Dedifferentiated amniotic fluid mesenchymal stem cell (primary cell): ENCODE measurements around the gene ZNF174.
A peak's percentile ranks its signal among the peaks of the same experiment; 100 is the strongest.

Experiments
- DNase-seq: peaks from one replicate; pipeline ENCODE4 v3.0.0-alpha.2; 2016; ENCODE audit errors: extremely low spot score

ZNF174 gene

GRCh38 chr16:3443108-3444031, 42.4 kb downstream of the ZNF174 start, which contains the start of the genes NAA60 and ZNF597:
Gene NAA60, plus strand, starts transcription at chr16:3443680. Its CDS starts 32,548 bp downstream, at chr16:3476228.
Gene ZNF597, minus strand, starts transcription at chr16:3443504. Its CDS starts 351 bp downstream, at chr16:3443153.
- peak; percentile 90 for DNase-seq

DNA sequence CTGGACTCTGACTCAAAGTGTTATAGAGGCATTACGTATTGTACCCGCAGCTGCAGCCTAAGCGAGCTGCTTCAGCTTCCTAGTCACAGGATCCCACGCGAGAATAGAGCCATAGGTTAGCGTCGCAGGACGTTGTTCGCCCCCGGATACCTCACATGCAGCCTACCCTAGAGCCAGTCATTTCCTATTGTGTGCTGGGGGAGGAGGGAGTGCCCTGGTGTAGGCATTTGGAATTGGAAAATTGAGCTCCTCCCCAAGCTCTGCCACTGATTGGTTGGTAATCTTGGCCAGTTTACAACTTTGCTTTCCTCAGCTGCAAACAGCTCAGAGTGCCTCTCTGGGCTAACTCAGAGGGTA, 43.0 kb downstream of the ZNF174 start:
- DNase-seq: peak; percentile 68

DNA sequence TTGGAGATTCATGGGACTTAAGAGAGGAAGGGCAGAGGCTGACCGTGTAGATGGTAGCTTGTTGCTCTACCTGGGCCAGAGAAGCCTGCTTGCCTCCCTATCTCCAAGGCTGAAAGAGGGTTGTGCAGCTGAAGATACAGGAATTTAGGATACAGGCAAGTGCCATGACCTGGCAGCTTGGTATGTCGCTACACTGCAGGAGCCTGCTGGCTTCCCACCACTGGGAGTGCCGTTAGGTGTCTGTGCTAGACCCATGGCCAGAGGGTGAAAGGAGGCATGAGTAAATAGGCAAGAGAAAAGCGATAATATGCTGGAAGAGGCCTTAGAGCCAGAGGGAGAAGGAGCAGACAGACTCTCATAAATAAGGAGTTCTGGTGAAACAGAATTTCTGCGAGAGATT, 53.1 kb downstream of the ZNF174 start:
- no peak for DNase-seq

DNA sequence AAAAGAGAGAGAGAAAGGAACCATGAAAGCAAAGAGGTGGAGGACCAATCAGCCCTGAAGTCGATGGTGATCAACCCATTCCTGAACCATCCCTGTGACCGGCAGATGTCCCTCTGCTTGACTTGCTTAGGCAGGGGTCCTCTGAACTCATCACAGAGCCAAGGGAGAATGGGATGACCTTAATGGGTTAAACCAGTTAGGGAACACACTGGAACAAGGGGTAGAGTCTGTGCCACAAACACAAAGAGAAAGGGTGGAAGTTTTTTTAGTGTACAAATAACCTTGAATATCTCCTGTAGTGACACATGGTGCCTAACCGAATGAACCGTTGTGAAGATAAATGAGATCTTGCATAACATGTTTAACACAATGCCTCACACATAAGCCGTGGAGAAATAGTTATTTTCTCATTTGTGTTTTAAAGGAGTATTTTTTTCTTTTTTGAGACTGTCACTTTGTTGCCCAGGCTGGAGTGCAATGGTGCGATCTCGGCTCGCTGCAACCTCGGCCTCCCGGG, 53.7 kb downstream of the ZNF174 start:
- no peak for DNase-seq

DNA sequence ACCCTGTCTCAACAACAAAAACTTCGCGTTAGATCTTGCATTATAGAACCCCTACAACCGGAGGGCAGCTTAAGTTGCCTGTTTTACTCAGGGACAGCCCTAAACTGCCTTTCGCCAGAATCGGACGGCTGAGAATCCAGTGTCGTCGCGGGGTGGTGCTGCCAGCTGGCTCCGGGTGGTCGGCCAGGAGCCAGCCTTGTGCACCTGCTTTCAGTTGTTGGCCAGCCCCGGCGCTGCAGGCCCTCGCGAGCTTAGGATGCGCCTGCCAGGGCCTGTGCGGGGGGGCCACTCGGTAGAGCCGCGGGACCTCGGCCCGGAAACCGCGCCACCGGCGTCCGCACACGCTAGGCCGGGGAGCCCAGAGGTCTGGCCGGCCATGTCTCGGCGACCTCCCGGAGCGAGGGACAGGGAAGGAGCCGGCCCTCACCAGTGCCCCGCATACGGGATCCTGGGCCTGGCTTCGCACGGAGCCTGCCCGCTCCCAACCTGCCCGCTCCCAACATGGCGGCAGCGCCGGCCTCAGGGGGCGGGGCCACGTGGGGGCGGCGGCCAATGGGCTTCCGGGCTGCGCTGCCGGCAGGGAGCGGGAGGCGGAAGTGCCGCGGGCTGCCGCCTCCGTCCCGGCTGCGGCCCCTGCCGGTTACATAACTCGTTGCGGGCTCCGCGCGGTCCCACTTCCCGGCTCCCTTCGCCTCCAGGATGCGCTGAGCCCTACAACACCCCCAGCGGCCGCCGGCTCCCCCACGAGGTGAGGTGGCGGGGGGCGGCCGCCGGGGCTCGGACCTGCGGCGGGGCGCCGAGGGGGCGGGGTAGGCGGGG, 56.6 kb downstream of the ZNF174 start:
- DNase-seq: peak; percentile 78

GRCh38 chr16:3458278-3458851, 57.4 kb downstream of the ZNF174 start:
- DNase-seq: peak; percentile 22

GRCh38 chr16:3458852-3459361, 57.9 kb downstream of the ZNF174 start:
- DNase-seq: no peak
